Measurements from ENCODE around the gene CIBAR2. TPM values are rescaled to one million over a fixed set of nuclear protein-coding genes. Genes with fewer than 3 reads are reported as not detected.

The CIBAR2 gene
- total RNA-seq, 3 donors from 2014 or later (not counting 1 experiment from before 2014, with no cell fraction given): not detected

GRCh38 chr16:85088570-85089199 is 23.6 kb downstream of the CIBAR2 start:
- H3K27me3 Mint-ChIP-seq (ENCODE audit: low read depth in 2 of 2): peaks cover 0 to 3% of the 10 kb centered on the region in 2 donors
- no peak for TF ChIP-seq CTCF (IDR thresholded peaks at IDR 0.05)
- Histone ChIP-seq H3K27ac (ENCODE audit: low read length) (no peak overlapping the region), H3K36me3 (ENCODE audit: control insufficient read depth, insufficient read depth, low read length) (peaks cover 2% of the 10 kb centered on the region), H3K9me3 (ENCODE audit: control insufficient read depth, insufficient read depth, low read length) (no peaks in the 10 kb centered on the region), H3K4me3 (ENCODE audit: low read length) (no peak overlapping the region), H3K27me3 (ENCODE audit: control insufficient read depth, insufficient read depth, low read length) (no peaks in the 10 kb centered on the region), H3K4me1 (ENCODE audit: control insufficient read depth, insufficient read depth, low read length) (peaks cover 28% of the 10 kb centered on the region)
- no peak for ATAC-seq
- no peak for DNase-seq
- intact Hi-C loops (cut with micrococcal nuclease): loop anchor here (5.0 kb wide), 1 partner anchor 61 kb away; the partner anchor contains the start of gene KIAA0513
- H3K4me3 Mint-ChIP-seq: no peak overlapping the region
- 81% methylated on average over 31 of the region's 31 CpGs for WGBS (ENCODE audit: insufficient coverage)
- H3K36me3 Mint-ChIP-seq: no peaks in the 10 kb centered on the region
- no peak overlapping the region for H3K27ac Mint-ChIP-seq
- H3K4me1 Mint-ChIP-seq: peaks cover 7 to 15% of the 10 kb centered on the region in 2 donors
- no peaks in the 10 kb centered on the region for H3K9me3 Mint-ChIP-seq

- Mint-ChIP-seq H3K4me3 (no peak overlapping the region), H3K27me3 (ENCODE audit: low read depth in 2 of 2) (peaks cover 0 to 3% of the 10 kb centered on the region in 2 donors), H3K9me3 (no peaks in the 10 kb centered on the region), H3K4me1 (peaks cover 7 to 15% of the 10 kb centered on the region in 2 donors), H3K36me3 (no peaks in the 10 kb centered on the region), H3K27ac (no peak overlapping the region)
- Histone ChIP-seq H3K4me1 (ENCODE audit: control insufficient read depth, insufficient read depth, low read length) (peaks cover 32% of the 10 kb centered on the region), H3K27ac (ENCODE audit: low read length) (no peak overlapping the region), H3K36me3 (ENCODE audit: control insufficient read depth, insufficient read depth, low read length) (peaks cover 2% of the 10 kb centered on the region), H3K27me3 (ENCODE audit: control insufficient read depth, insufficient read depth, low read length) (no peaks in the 10 kb centered on the region), H3K9me3 (ENCODE audit: control insufficient read depth, insufficient read depth, low read length) (no peaks in the 10 kb centered on the region), H3K4me3 (ENCODE audit: low read length) (no peak overlapping the region)
- no peak for TF ChIP-seq CTCF (IDR thresholded peaks at IDR 0.05)
- ATAC-seq (no peak), DNase-seq (no peak)
- intact Hi-C loops (cut with micrococcal nuclease): loop anchor here (2.0 to 5.0 kb wide), 3 partner anchors 61 to 105 kb away; partner anchors contain the start of genes KIAA0513 and ZDHHC7
- WGBS (ENCODE audit: insufficient coverage): 90% methylated on average over 21 of the region's 21 CpGs
Measured at GRCh38 chr16:85087899-85088569, 24.2 kb downstream of the CIBAR2 start.

- peak; percentile 86 to 96 (median 94) for ATAC-seq
- Mint-ChIP-seq H3K27ac (peak overlapping the region in 1 of 2 donors; percentile 48), H3K27me3 (ENCODE audit: low read depth in 2 of 2) (peaks cover 6% of the 10 kb centered on the region in 2 donors), H3K36me3 (no peaks in the 10 kb centered on the region), H3K9me3 (no peaks in the 10 kb centered on the region), H3K4me1 (peaks cover 7 to 19% of the 10 kb centered on the region in 2 donors), H3K4me3 (peak overlapping the region; percentile 28)
- Histone ChIP-seq H3K36me3 (ENCODE audit: control insufficient read depth, insufficient read depth, low read length) (peaks cover 2% of the 10 kb centered on the region), H3K4me3 (ENCODE audit: low read length) (no peak overlapping the region), H3K27ac (ENCODE audit: low read length) (no peak overlapping the region), H3K9me3 (ENCODE audit: control insufficient read depth, insufficient read depth, low read length) (no peaks in the 10 kb centered on the region), H3K4me1 (ENCODE audit: control insufficient read depth, insufficient read depth, low read length) (peaks cover 37% of the 10 kb centered on the region), H3K27me3 (ENCODE audit: control insufficient read depth, insufficient read depth, low read length) (no peaks in the 10 kb centered on the region)
- peak; percentile 78 for TF ChIP-seq CTCF (IDR thresholded peaks at IDR 0.05)
- DNase-seq: peak; percentile 72 to 85
- WGBS (ENCODE audit: insufficient coverage): 73% methylated on average over 37 of the region's 37 CpGs
- intact Hi-C loops (cut with micrococcal nuclease): loop anchor here (1.0 to 5.0 kb wide), 5 partner anchors 30 to 332 kb away; partner anchors contain the start of genes KIAA0513 and ZDHHC7
Measured at GRCh38 chr16:85086347-85087291, 25.7 kb downstream of the CIBAR2 start.

Measured in natural killer cell (primary cell).